Fibroblast of skin of left quadriceps (primary cell): Measurements from ENCODE around the gene NCEH1.
A peak's percentile ranks its signal among the peaks of the same experiment; 100 is the strongest.

Experiments
- DNase-seq, 2 experiments: peaks; one replicate each; pipeline ENCODE4 v3.0.0-alpha.2; 2013; ENCODE audit warnings: low read depth in 2 of 2

NCEH1 gene

DNA sequence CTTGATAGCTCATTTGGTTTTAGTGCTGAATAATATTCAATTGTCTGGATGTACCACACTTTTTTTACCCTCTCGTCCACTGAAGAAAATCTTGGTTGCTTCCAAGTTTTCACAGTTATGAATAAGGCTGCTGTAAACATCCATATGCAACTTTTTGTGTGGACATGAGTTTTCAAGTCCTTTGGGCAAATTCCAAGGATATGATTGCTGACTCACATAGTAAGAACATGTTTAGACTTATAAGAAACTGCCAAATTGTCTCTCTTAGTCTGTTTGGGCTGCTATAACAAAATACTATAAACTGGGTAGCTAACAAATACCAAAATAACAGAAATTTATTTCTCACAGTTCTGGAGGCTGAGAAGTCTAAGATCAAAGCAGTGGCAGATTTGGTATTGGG, 128.2 kb downstream of the NCEH1 start:
- DNase-seq, result peak; percentile 13 to 19

DNA sequence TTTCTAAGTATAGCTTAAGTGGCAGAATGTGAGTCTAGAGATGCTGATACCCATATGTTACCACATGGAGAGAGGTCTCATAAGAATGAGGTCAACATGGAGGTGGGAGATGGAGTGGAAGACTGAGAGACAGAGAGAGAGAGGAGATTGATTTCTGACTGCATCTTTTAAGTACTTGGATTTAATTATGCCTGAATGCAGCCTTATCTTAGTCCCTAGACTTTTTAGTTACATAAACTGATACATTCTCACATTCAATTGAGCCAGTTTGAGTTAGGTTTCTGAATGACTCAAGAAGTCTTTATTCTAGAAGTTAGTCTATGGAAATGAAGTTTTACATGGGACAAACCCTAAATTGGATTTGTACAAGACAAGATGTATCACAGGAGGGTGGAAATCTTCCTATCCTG, 129.1 kb downstream of the NCEH1 start:
- no peak for DNase-seq

- no peak for DNase-seq
Observed at GRCh38 chr3:172580680-172581401, 130.0 kb downstream of the NCEH1 start.
